ENCODE results near the gene FRYL. TPM values are rescaled to one million over a fixed set of nuclear protein-coding genes. Genes with fewer than 3 reads are reported as not detected.
A peak's percentile ranks its signal among the peaks of the same experiment; 100 is the strongest.
"Not testable (repeated sequence)": the region's sequence is repeated elsewhere in the genome, so short reads cannot be mapped to it uniquely, and the experiment has no call there.

The FRYL gene
- 10 to 100 TPM; 24.4 to 49.5 (median 37.9) TPM for polyA plus RNA-seq (ENCODE audit: low read depth in 6 of 6)

DNA sequence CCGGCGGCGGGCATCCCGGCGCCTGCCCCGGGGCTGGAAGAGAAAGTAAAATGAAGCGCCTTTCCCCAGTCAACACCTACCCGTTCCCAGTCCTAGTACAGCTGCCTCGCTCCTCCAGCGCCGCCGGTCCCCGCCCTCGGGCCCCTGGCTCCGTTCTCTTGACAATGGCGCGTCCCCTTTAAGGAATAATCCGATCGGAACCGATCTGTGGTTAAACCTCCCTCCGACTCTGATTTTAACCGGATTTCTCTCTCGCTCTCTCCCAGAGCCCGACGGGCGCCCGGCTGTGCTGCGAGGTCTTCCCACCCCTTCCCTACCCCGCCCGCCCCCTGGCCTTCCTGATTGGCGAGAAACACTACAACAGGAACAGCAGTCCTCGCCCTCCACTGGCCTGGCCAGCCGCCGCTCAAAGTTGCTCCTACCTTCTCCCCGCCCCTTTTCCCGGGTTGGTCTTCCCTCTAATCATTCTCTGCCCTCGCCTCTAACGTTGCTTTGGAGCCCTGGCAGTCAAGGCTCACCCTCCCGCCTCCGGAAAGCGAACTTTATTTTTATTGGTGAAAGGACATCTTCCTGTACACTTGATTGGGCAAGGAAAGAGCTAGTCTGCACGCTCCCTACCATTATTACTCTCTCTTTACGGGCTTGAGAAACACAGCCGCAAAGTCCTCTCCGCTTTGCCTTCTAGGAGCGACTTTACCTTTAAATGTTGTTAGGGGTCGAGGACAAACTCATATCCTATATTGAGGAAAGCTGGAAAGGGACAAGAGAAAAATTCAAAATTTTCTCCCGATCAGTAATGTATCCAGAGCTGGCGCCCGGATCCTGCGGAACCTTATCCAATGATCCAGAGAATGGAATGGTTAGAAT, at the start of gene FRYL:
FRYL (minus strand) TSS at position 282 of the 867 bp plus-strand sequence. CDS start 145,869 bp downstream, outside the sequence.
- DNase-seq (peak; percentile 97), ATAC-seq (ENCODE audit: low read depth in 2 of 2) (peak; percentile 74 to 77)
- Mint-ChIP-seq H3K27me3 (no peaks in the 10 kb centered on the region), H3K4me3 (peak within 1 kb of the TSS; percentile 92 to 99 (median 98)), H3K27ac (peak within 1 kb of the TSS; percentile 72 to 97 (median 92)), H3K36me3 (no peaks in the 10 kb centered on the region), H3K4me1 (peaks cover 14 to 45% (median 45%) of the 10 kb centered on the region in 3 donors), H3K9me3 (no peaks in the 10 kb centered on the region)

DNA sequence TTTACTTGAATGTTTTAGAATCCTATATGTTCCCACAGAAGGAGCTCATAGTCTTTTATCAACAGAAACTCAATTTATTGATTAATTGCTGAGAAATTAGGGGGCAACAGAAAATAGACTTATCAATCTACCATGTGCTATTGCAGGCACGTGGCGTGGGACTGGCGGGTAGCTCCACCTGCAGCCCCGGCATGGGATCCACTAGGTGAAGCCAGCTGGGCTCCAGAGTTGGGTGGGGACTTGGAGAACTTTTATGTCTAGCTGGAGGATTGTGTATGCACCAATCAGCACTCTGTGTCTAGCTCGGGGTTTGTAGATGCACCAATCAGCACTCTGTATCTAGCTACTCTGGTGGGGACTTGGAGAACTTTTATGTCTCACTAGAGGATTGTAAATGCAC, 47.5 kb upstream of the FRYL start:
- Mint-ChIP-seq H3K27ac (no peak overlapping the region), H3K27me3 (peaks cover 0 to 5% (median 0%) of the 10 kb centered on the region in 3 donors), H3K4me3 (no peak overlapping the region), H3K9me3 (peaks cover 0 to 7% (median 0%) of the 10 kb centered on the region in 7 donors), H3K4me1 (peaks cover 14 to 25% (median 19%) of the 10 kb centered on the region in 3 donors), H3K36me3 (no peaks in the 10 kb centered on the region)
- no peak for DNase-seq
- ATAC-seq (ENCODE audit: low read depth in 2 of 2), result no peak

DNA sequence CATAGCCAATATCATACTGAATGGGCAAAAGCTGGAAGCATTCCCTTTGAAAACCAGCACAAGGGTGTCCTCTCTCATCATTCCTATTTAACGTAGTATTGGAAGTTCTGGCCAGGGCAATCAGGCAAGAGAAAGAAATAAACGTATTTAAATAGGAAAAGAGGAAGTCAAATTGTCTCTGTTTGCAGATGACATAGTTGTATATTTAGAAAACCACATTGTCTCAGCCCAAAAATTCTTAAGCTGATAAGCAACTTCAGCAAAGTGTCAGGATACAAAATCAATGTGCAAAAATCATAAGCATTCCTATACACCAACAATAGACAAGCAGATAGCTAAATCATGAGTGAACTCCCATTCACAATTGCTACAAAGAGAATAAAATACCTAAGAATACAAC, 41.4 kb upstream of the FRYL start:
- DNase-seq; H3K36me3 Mint-ChIP-seq; ATAC-seq (ENCODE audit: low read depth in 2 of 2); H3K27me3 Mint-ChIP-seq; H3K9me3 Mint-ChIP-seq: not testable (repeated sequence)
- Mint-ChIP-seq H3K27ac (peak overlapping the region in 2 of 6 donors; percentile 22 to 59), H3K4me3 (peak overlapping the region in 6 of 8 donors; percentile 30 to 71 (median 53)), H3K4me1 (peaks cover 13 to 23% (median 23%) of the 10 kb centered on the region in 3 donors)

DNA sequence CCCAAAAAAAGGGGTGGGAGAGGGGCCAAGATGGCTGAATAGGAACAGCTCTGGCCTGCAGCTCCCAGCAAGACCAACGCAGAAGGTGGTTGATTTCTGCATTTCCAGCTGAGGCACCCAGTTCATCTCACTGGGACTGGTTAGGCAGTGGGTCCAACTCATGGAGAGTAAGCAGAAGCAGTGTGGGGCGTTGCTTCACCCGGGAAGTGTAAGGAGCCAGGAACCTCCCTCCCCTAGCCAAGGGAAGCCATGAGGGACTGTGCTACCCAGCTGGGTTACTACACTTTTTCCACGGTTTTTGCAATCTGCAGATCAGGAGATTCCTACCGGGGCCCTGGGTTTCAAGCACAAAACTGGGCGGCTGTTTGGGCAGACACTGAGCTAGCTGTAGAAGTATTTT, 36.9 kb upstream of the FRYL start:
- Mint-ChIP-seq H3K4me3 (no peak overlapping the region), H3K9me3 (peaks cover 0 to 2% (median 0%) of the 10 kb centered on the region in 7 donors)
- ATAC-seq (ENCODE audit: low read depth in 2 of 2), result no peak

DNA sequence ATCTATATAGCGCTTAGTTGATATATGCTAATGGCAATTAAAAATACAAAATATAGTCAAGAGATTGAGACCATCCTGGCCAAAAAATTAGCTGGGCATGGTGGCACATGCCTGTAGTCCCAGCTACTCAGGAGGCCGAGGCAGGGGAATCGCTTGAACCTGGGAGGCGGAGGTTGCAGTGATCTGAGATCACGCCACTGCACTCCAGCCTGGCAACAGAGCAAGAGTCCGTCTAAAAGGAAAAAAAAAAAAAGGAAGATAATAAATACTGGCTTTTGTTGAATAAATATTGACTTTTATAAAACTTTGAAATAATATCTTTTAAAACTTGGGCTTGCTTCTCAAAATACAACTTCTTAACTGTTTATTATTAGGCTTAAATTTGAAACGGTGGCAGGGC, 36.2 kb upstream of the FRYL start:
- not testable (repeated sequence) for ATAC-seq (ENCODE audit: low read depth in 2 of 2); DNase-seq; H3K36me3 Mint-ChIP-seq; H3K9me3 Mint-ChIP-seq; H3K27me3 Mint-ChIP-seq
- H3K4me1 Mint-ChIP-seq, result peaks cover 22 to 41% (median 24%) of the 10 kb centered on the region in 3 donors
- peak overlapping the region in 3 of 6 donors; percentile 34 to 69 (median 50) for H3K27ac Mint-ChIP-seq
- H3K4me3 Mint-ChIP-seq, result peak overlapping the region in 4 of 8 donors; percentile 23 to 78 (median 70)

More for the DNA sequence above, 36.9 kb upstream of the FRYL start:
- Mint-ChIP-seq H3K4me1 (peaks cover 28 to 41% (median 29%) of the 10 kb centered on the region in 3 donors), H3K27me3 (no peaks in the 10 kb centered on the region), H3K27ac (no peak overlapping the region), H3K36me3 (no peaks in the 10 kb centered on the region)
- DNase-seq, result no peak

DNA sequence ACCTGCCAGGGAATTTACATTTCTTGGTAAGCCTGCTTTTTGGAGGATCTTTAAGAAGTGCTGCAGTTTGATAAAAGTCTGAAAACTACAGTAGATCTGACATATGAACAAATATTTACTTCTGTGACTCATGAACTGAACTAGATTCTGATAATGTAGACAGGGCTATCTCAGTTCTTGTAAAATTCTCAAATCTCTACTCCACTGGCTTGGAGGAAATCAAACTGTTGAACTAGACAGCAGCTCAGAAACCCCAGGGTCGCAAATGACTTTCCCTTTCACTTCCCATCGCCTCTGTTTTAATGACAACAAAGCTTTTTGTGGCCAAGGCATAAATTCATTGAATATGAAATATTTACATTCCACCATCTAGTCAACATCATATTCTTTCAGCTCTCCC, 35.4 kb upstream of the FRYL start:
- Mint-ChIP-seq H3K36me3 (no peaks in the 10 kb centered on the region), H3K27me3 (peaks cover 0 to 3% (median 0%) of the 10 kb centered on the region in 3 donors), H3K4me1 (peaks cover 14 to 34% (median 15%) of the 10 kb centered on the region in 3 donors), H3K27ac (peak overlapping the region; percentile 2 to 79 (median 58)), H3K4me3 (peak overlapping the region in 7 of 8 donors; percentile 0 to 78 (median 74)), H3K9me3 (peaks cover 0 to 4% (median 0%) of the 10 kb centered on the region in 7 donors)
- peak; percentile 23 for DNase-seq
- peak; percentile 86 to 91 for ATAC-seq (ENCODE audit: low read depth in 2 of 2)

DNA sequence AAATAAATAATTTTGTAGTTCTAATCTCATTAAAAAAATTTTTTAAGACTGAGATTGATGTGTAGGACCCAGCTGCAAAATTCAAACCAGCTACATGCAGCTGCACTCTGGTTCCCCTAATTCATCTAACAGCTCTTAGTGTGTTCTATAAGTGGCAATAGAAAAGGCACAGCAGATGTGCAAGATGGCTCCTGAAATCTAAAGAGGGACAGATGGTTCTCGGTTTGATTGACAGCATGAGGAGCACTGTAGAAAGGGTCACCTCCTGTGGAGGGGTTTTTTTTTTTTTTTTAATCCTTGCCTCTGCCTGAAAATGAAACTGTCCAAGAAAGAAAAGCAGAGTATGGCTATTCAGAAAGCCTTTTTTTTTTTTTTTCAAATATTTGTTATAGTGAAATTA, 33.9 kb upstream of the FRYL start:
- H3K4me1 Mint-ChIP-seq, result peaks cover 8 to 28% (median 15%) of the 10 kb centered on the region in 3 donors
- peaks cover 0 to 3% (median 0%) of the 10 kb centered on the region in 3 donors for H3K27me3 Mint-ChIP-seq
- peaks cover 0 to 2% (median 0%) of the 10 kb centered on the region in 7 donors for H3K9me3 Mint-ChIP-seq
- no peak overlapping the region for H3K4me3 Mint-ChIP-seq
- peak overlapping the region in 2 of 6 donors; percentile 12 to 56 for H3K27ac Mint-ChIP-seq
- no peaks in the 10 kb centered on the region for H3K36me3 Mint-ChIP-seq
- no peak for ATAC-seq (ENCODE audit: low read depth in 2 of 2)
- no peak for DNase-seq

DNA sequence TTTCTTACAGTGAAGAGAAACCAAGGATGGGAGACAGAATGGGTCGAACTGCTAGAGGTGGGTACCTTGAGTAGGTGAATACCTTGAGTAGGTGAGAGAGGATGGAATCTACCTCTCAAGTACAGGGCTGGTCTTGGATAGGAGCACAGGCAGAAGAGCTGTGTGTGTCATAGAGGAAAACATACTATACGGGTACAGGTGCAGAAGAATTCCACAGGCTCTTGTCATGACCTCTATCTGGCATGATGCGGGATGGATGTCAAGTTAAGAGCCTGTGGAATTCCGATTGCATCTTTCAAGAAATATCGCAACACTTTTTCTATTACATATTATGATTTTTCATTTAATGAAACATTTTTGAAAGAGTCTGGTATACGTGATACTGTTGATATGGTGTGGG, 32.8 kb upstream of the FRYL start:
- Mint-ChIP-seq H3K4me3 (no peak overlapping the region), H3K4me1 (peaks cover 8 to 28% (median 15%) of the 10 kb centered on the region in 3 donors), H3K27me3 (peaks cover 0 to 3% (median 0%) of the 10 kb centered on the region in 3 donors), H3K36me3 (no peaks in the 10 kb centered on the region), H3K9me3 (peaks cover 0 to 5% (median 0%) of the 10 kb centered on the region in 7 donors), H3K27ac (peak overlapping the region in 1 of 6 donors; percentile 36)
- DNase-seq, result no peak
- no peak for ATAC-seq (ENCODE audit: low read depth in 2 of 2)

DNA sequence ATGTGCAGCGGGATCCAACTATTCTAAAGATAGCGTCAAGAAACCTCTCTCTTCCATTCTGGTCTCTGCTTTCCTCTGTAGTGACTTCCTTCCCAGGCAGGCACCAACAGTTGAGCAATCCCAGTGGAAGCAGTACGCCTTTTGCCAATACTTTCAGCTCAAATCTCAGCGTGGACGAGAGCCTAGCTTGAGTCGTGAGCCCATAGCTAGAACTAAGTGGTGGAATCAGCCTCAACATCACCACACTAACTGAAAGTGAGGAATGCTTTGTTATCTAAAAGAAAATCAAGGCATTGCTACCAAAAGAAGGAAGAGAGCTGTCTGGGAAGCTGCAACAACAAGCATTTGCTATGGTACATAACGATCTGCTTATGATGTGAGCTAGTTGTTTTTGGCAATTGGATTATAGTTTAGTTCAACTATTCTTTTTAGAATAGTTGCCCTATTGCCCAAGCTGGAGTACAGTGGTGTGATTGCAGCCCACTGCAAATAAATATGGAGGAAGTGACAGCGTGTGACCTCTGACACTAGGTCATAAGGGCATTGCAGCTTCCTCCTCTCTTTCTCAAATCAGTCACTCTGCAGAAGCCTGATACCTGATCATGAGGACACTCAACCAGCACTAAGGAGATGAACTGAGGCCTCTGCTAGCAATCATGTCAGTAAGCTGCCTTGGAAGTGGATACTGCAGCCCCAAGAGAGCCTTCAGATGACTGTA, 24.7 kb upstream of the FRYL start:
- Mint-ChIP-seq H3K27me3 (no peaks in the 10 kb centered on the region), H3K9me3 (peaks cover 0 to 5% (median 0%) of the 10 kb centered on the region in 7 donors), H3K27ac (no peak overlapping the region), H3K36me3 (no peaks in the 10 kb centered on the region), H3K4me1 (no peaks in the 10 kb centered on the region), H3K4me3 (no peak overlapping the region)
- no peak for DNase-seq
- no peak for ATAC-seq (ENCODE audit: low read depth in 2 of 2)

DNA sequence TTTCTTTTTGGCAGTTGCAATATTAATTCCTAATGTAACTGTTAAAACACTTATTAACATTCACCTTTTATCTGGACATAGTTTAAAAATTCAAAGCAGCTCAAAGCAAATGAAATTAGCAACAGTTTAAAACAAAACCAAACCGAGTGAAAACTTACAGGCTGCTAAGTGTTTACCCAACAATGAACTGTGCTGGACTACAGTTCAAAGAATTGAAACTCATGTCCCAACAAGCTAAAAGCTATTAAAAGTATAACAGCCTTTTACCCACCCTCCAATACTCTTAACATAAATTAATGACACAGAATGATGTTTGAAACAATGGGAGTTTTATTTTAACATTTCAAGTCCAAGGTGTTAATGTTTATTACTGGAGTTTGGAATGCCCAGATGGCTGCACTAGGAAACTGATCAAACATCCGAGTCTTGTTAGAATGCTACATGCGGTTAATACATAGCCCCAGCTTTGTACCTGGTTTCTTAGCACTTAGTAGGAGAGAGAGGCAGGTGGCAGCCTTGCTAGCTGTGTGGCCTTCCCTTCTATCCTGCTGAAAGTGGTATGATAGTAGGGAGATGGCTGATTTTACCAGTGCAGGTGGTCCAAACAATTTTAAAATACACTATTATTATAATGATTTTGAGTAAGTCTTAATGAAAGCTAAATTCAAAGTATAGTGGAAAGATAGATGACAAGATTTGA, 21.1 kb upstream of the FRYL start:
- ATAC-seq (ENCODE audit: low read depth in 2 of 2), result no peak

DNA sequence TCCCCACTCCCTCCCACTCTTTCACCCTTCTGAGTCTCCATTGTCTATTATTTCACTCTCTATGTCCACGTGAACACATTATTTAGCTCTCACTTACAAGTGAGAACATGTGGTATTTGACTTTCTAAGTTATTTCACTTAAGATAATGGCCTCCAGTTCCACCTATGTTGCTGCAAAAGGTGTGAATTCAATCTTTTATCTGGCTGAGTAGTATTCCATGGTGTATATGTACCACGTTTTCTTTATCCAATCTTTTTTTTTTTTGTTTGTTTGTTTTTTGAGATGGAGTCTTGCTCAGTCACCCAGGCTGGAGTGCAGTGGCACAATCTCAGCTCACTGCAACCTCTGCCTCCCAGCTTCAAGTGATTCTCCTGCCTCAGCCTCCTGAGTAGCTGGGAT, 20.1 kb upstream of the FRYL start:
- H3K27ac Mint-ChIP-seq; ATAC-seq (ENCODE audit: low read depth in 2 of 2); H3K36me3 Mint-ChIP-seq; DNase-seq; H3K9me3 Mint-ChIP-seq; H3K4me3 Mint-ChIP-seq: not testable (repeated sequence)
- peaks cover 16 to 20% (median 17%) of the 10 kb centered on the region in 3 donors for H3K4me1 Mint-ChIP-seq
- peaks cover 0 to 10% (median 0%) of the 10 kb centered on the region in 3 donors for H3K27me3 Mint-ChIP-seq

More for the DNA sequence above, 21.1 kb upstream of the FRYL start:
- Mint-ChIP-seq H3K4me1 (peaks cover 10 to 14% (median 14%) of the 10 kb centered on the region in 3 donors), H3K36me3 (no peaks in the 10 kb centered on the region), H3K27ac (no peak overlapping the region), H3K9me3 (no peaks in the 10 kb centered on the region), H3K27me3 (peaks cover 0 to 10% (median 0%) of the 10 kb centered on the region in 3 donors), H3K4me3 (no peak overlapping the region)
- no peak for DNase-seq

DNA sequence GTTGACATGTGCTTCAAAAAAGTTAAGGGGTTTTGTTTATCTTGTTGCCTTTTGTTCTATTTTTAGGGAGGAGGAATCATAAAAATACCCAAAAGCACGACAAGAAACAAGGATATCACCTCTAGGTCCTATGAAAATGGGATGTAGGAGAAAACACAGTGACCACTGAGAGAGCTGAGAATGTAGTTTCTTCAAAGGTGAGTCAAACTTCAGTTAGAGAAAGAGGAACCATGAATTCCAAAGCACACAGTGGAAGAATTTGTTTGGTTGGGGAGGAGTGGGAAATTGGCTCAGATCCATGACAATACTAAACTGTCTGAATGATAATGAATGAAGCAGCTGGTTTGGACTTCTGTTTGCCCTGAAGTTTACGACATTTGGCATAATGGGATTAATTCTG, 19.1 kb upstream of the FRYL start:
- ATAC-seq (ENCODE audit: low read depth in 2 of 2), result no peak
- Mint-ChIP-seq H3K36me3 (no peaks in the 10 kb centered on the region), H3K27ac (no peak overlapping the region), H3K4me3 (no peak overlapping the region), H3K4me1 (peaks cover 21 to 27% (median 24%) of the 10 kb centered on the region in 3 donors), H3K27me3 (peaks cover 0 to 10% (median 0%) of the 10 kb centered on the region in 3 donors), H3K9me3 (no peaks in the 10 kb centered on the region)
- DNase-seq, result no peak

DNA sequence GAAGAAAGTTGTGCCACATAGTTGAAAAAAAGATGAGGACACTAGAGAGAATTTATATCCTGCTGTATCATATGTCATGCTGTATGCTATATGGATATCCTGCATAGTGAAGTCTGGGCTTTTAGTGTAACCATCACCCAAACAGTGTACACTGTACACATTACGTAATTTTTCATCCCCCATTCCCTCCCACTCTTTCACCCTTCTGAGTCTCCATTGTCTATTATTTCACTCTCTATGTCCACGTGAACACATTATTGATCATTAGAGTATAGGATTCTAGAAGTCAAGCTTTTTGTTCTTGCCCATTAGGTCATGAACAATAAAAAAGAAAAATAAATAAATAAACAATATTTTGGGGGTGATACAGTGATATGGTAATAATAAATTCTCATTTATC, 18.0 kb upstream of the FRYL start:
- Mint-ChIP-seq H3K27me3 (peaks cover 0 to 10% (median 0%) of the 10 kb centered on the region in 3 donors), H3K9me3 (no peaks in the 10 kb centered on the region), H3K27ac (no peak overlapping the region), H3K4me3 (no peak overlapping the region), H3K36me3 (no peaks in the 10 kb centered on the region), H3K4me1 (peaks cover 21 to 32% (median 24%) of the 10 kb centered on the region in 3 donors)
- no peak for DNase-seq
- ATAC-seq (ENCODE audit: low read depth in 2 of 2), result no peak

Data from naive B cell (primary cell).